OCI-LY3 (cell line): ENCODE measurements around the gene DGKB.

Experiments used
- EZH2phosphoT487 ChIP-seq: fragments of 200-600 bp; shearing (Covaris generic); IDR thresholded peaks from 2 replicates; pipeline ENCODE4 v1.6.1; 2018; ENCODE audit warnings: antibody characterized with exemption, mixed run types, low read depth
- TF ChIP-seq, protein P1 (sequence below): fragments of 200-600, 300-600 bp; sonication (generic); IDR thresholded peaks from 2 replicates; pipeline ENCODE4 v1.5.1; 2014; ENCODE audit warnings: antibody characterized with exemption, low read length, low read depth

DNA sequence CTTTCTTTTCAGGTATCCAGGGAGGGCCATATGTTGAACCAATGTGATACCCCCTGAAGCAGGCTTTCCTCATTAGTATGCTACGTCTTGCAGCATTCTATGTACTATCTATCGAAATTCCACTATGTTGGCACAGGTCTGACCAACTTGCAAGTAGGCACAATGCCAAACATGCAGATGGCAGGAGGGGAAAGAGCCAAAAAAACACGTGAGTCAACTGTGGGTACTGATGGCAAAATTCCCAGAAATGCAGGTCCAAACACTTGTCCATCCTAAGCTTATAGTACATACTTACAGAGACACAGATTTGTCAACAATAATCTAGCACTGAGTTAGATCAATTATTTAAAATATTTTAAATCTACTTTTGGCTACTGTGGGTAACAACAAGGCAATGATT, 394.9 kb downstream of the DGKB start:
- TF ChIP-seq, protein P1, sequence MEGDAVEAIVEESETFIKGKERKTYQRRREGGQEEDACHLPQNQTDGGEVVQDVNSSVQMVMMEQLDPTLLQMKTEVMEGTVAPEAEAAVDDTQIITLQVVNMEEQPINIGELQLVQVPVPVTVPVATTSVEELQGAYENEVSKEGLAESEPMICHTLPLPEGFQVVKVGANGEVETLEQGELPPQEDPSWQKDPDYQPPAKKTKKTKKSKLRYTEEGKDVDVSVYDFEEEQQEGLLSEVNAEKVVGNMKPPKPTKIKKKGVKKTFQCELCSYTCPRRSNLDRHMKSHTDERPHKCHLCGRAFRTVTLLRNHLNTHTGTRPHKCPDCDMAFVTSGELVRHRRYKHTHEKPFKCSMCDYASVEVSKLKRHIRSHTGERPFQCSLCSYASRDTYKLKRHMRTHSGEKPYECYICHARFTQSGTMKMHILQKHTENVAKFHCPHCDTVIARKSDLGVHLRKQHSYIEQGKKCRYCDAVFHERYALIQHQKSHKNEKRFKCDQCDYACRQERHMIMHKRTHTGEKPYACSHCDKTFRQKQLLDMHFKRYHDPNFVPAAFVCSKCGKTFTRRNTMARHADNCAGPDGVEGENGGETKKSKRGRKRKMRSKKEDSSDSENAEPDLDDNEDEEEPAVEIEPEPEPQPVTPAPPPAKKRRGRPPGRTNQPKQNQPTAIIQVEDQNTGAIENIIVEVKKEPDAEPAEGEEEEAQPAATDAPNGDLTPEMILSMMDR = no peak
- no peak for TF ChIP-seq EZH2phosphoT487
